NCI-H526 treated with DMSO at 0.1 percent for 48 hours (cell line): ENCODE results near the gene CPS1.

Experiments used
- DNase-seq: peaks from one replicate; lab custom pipeline; 2025; lab: John Stamatoyannopoulos, UW

Gene CPS1

DNA sequence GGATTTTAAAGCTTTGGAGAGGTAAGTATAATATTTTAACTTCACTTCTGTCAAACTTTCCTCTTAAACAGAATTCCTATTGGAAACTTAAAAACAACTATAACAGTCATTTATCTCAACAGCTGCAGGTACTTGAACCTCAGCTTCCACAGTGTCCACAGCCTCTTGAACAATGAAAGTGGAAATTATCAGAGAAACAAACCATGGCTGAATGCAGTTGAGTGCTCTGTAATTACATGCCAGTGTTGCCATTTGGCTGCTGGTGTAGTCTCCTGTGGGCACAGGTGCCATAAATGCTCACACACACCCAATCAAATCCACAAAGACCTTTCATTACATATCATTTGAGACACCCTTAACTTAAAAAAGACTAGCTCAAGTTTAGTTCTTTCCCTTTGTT lies 125.1 kb downstream of the CPS1 start:
- no peak for DNase-seq

DNA sequence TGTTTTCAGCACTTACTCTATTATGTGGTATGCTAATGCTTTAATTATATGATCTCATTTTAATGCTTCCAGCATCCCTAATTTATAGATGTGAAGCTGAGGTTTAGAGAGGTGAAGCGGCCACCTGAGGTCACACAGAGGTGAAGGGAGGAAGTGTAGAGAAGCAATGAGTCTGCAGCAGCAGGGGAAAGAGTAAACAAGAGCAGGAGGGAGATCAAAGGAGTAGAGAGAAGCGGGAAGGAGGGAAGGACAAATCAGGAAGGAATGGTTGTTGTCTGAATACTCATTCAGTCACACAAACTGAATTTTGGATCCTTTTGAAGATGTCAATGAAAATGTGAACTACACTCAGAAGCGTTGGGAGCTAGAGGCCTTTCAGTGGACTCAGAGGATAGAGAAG lies 130.0 kb downstream of the CPS1 start:
- DNase-seq: no peak

DNA sequence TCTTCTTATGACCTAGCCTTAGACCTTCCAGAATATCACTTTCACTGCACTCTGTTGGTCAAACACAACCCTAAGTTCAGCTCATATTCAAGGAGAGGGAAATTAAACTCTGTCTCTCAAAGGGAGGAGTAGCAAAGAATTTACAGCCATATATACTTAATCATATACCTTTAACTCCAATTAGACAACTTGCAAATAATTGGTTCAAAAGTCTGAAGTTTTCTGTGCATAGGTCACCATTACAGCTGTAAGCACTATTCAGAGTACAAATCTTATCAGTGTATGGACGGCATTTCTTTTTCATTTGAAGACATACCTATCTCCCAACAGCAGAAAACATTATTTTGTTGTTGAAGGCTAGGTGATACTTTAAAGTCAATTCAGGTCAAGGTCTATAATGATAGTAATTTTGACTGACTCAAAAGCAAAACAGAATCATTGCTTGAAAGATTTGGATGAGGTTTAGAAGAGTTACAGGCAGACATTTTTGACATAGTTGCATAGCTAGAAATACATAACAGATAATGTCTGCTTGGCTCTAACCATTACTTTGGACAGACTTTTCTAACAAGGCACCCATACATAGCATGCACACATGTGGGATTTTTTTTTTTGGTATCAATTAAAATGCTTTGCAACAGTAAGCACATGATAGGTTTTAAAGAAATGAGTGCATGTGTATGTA lies 131.5 kb downstream of the CPS1 start:
- no peak for DNase-seq

DNA sequence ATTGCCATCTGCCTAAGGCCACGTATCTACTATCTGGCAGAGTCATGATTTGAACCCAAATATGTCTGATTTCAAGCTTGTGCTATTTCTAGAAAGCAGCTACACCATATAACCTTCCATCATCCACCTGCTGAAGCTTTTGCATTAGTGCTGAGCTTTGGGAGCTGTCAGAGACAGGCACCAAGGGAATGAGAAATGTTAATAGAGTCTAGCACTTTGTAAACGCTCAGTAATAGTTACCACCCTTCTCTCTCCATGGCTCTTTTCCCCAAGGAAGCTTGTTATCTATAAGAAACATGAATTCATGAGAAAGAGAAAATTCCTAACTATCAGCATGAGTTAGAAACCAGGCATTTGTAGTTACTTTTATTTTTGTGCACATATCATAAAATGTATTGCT lies 151.5 kb downstream of the CPS1 start:
- no peak for DNase-seq

DNA sequence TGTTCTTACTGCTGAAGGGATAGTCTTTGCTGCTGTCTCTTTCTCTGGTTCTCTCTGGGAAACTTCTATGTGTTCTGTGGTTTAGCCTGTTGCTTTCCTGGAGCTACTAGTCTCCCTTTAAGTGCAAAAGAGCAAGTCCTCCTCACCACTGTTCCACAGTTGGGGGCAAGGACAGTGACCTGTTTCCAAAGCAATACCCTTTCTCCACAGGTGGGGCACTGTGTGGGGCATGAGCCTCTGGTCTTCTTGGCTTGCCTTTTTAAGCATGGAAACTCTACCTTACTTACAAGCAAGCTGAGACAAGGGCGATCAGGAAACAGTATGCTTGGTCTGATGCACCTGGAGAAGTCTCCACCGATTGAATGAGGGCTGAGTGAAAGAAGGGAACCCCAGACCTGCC lies 156.7 kb downstream of the CPS1 start:
- no peak for DNase-seq

DNA sequence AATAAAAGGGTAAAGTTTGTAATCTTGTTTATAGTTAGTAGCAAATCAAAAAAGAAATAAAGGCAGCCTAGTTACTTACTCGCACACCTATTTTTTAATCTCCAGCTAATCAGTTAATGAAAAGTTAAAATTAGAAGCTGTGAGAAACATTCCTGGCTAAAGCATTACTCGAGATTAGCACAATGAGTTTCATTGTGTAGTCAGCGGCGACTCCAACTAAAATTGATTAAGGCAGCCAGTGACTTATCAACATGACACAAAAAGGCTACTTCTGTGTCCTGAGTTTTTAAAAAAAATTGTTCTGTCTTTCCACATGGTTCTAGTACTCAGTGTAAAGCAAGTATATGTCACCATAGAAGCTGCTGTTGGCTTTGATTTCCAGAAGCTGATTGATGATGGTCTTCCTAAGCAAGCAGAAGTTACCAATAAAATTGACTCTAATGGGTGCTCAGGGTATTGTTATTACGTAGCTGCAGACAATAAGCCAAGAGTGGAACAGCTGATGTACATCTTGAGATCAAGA lies 159.2 kb downstream of the CPS1 start:
- DNase-seq: no peak

DNA sequence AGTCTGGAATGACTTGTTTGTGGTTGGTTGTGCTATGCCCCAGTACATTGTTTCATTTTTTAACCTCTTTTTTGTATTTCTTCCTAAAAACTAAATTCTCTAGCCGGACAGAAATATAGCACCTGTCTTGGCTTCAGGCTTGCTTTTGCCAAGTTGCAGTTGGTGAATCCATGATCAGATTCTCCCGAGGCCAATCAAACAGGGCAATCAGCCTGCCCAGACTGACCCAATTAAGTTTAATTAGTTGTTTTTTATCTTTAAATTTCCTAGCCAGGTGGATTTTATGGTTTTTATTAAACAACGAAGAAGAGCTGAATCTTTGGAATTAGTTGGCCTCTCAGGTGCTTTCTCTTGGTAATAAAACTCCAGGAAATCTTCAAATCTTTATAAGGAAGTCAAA lies 162.1 kb downstream of the CPS1 start:
- DNase-seq: no peak

DNA sequence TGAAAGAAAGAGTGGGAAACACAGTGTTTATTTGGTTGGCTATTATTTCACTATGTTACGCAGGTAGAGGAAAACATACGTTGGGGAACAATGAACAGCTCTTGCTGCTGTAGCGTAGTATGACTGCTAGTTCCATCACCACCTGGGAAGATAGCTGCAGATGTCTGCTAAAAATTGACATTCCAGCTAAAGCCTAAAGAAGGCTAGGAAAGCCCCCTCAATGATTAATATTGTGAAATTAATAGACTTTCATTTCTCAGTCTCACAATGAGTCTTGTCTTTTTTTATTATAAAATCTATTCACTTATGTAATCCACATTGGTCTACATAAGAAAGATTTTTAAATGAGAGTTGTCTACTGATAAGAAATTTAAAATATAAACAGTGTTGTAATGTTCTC lies 165.7 kb downstream of the CPS1 start:
- DNase-seq: no peak

DNA sequence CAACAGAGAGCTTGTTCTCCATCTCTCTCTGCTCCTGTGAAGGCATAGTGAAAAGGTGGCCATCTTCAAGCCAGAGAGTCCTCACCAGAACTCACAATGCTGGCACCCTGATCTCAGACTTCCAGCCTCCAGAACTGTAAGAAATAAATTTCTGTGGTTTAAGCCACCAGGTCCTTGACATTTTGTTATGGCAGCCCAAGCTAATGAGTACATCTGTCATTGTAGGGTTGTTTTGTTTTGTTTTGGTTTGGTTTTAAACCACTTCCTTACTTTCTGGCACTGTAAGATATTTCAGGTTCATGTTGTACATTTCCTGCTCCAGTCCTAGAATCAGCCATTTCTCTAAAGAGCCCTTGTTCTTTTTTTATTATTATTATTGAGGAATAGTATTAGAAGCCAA lies 171.2 kb downstream of the CPS1 start:
- DNase-seq: no peak
